ENCODE measurements around the gene NTHL1. TPM values are rescaled to one million over a fixed set of nuclear protein-coding genes. Genes with fewer than 3 reads are reported as not detected.
A peak's percentile ranks its signal among the peaks of the same experiment; 100 is the strongest.

The NTHL1 gene
- total and polyA plus RNA-seq, 2 of the 4 experiments (the other 2 are of a cell fraction), result 22.8 to 28.0 TPM

GRCh38 chr16:2054543-2055245, 7.1 kb upstream of the NTHL1 start:
- Histone ChIP-seq H3K4me1 (ENCODE audit: control insufficient read depth, insufficient read depth, low read length) (no peaks in the 10 kb centered on the region), H2AK9ac (replicated peaks; ENCODE audit: low read depth, low read length, poor library complexity) (peak overlapping the region; percentile 16), H3K79me1 (ENCODE audit: low read depth in 1 of 2, low read length in 2 of 2) (peaks cover 5 to 31% of the 10 kb centered on the region in 2 experiments; a peak in 3 of 4 replicates), H3K18ac (ENCODE audit: low read depth, low read length) (no peak overlapping the region), H4K5ac (ENCODE audit: low read depth, low read length) (no peak overlapping the region), H2AFZ (replicated peaks; ENCODE audit: low read length, poor library complexity) (no peak overlapping the region), H3K27me3 (ENCODE audit: control insufficient read depth, insufficient read depth, low read length) (no peaks in the 10 kb centered on the region), H3K56ac (ENCODE audit: extremely low read depth, insufficient read depth, low read length) (no peak overlapping the region), H2BK15ac (ENCODE audit: low read depth, low read length) (no peak overlapping the region), H4K20me1 (ENCODE audit: insufficient read depth, low read length) (no peaks in the 10 kb centered on the region; the same call in none of the 2 replicates), H3K27ac (ENCODE audit: insufficient read depth, low read length) (no peak overlapping the region), H3K9me3 (ENCODE audit: control insufficient read depth, insufficient read depth, low read length) (no peaks in the 10 kb centered on the region), H3K4me2 (ENCODE audit: low read depth, low read length) (no peak overlapping the region), H2BK5ac (ENCODE audit: low read depth, low read length, poor library complexity, severe bottlenecking) (no peak overlapping the region), H4K8ac (ENCODE audit: low read depth in 2 of 2, low read length in 2 of 2) (no peak overlapping the region), H3K14ac (replicated peaks; ENCODE audit: low read depth, low read length) (no peak overlapping the region), H3K36me3 (ENCODE audit: control insufficient read depth, insufficient read depth, low read length) (peaks cover 60% of the 10 kb centered on the region), H3K9me1 (ENCODE audit: insufficient read depth, low read length) (no peaks in the 10 kb centered on the region), H3K23ac (ENCODE audit: low read depth, low read length) (no peak overlapping the region), H2AK5ac (ENCODE audit: low read depth, low read length) (no peak overlapping the region; the same call in 1 of the 2 replicates), H2BK120ac (ENCODE audit: low read depth, low read length) (no peak overlapping the region), H3K4ac (ENCODE audit: low read depth, low read length) (no peak overlapping the region), H3K9ac (ENCODE audit: low read depth, low read length) (no peak overlapping the region), H4K91ac (ENCODE audit: insufficient read depth, low read depth, low read length) (no peak overlapping the region), H2BK20ac (ENCODE audit: low read depth, low read length) (no peak overlapping the region), H3K4me3 (ENCODE audit: insufficient read depth, low read depth, low read length) (no peak overlapping the region)
- ATAC-seq (ENCODE audit: low read depth) (no peak), DNase-seq (no peak)
- intact Hi-C loops (cut with micrococcal nuclease), result no loop called here
- WGBS, 2 experiments (ENCODE audit: extremely low coverage in 2 of 2, insufficient read length in 1 of 2), result 95% methylated on average over 17 of the region's 29 CpGs; no CpG with 5 or more reads in 1 of the 2 experiments
- in situ Hi-C loops (cut with MboI; ENCODE audit: low sequenced_read_pairs), result no loop called here
- dilution Hi-C loops (cut with HindIII; ENCODE audit: low sequenced_read_pairs, unreplicated experiment), result no loop called here
- ChIA-PET POLR2A (ENCODE audit: unreplicated experiment) (no interaction called here), CTCF (no interaction called here)
- TF ChIP-seq BHLHE40 (IDR thresholded peaks at IDR 0.05; ENCODE audit: low read depth, low read length), result no peak
- TF ChIP-seq FOS (IDR thresholded peaks at IDR 0.05; ENCODE audit: low read depth, low read length), result no peak
- no peak for TF ChIP-seq MAFK (IDR thresholded peaks at IDR 0.05; ENCODE audit: low read depth, low read length)
- TF ChIP-seq MAZ (IDR thresholded peaks at IDR 0.05; ENCODE audit: borderline replicate concordance, low read depth, low read length), result no peak
- no peak for TF ChIP-seq CHD1 (IDR thresholded peaks at IDR 0.05; ENCODE audit: low read depth, low read length)
- TF ChIP-seq CEBPB (IDR thresholded peaks at IDR 0.05; ENCODE audit: low read depth, low read length), result no peak
- no peak for TF ChIP-seq MXI1 (IDR thresholded peaks at IDR 0.05; ENCODE audit: borderline replicate concordance, low read depth, low read length)
- no peak for TF ChIP-seq POLR2A (IDR thresholded peaks at IDR 0.05; ENCODE audit: low read depth, low read length)
- no peak for TF ChIP-seq USF2 (IDR thresholded peaks at IDR 0.05; ENCODE audit: low read depth, low read length)
- TF ChIP-seq RFX5 (IDR thresholded peaks at IDR 0.05; ENCODE audit: low read depth, low read length), result no peak
- no peak for TF ChIP-seq SMC3 (IDR thresholded peaks at IDR 0.05; ENCODE audit: low read depth, low read length)
- no peak for TF ChIP-seq ELK1 (IDR thresholded peaks at IDR 0.05; ENCODE audit: borderline replicate concordance, low read depth, low read length)
- TF ChIP-seq CTCF (conservative IDR thresholded peaks at IDR 0.05; ENCODE audit: low read depth, low read length), result no peak
- TF ChIP-seq RCOR1 (IDR thresholded peaks at IDR 0.05; ENCODE audit: insufficient replicate concordance, low read length), result no peak
- TF ChIP-seq NFE2L2 (IDR thresholded peaks at IDR 0.05; ENCODE audit: low read depth, low read length), result no peak
- no peak for TF ChIP-seq RAD21 (IDR thresholded peaks at IDR 0.05; ENCODE audit: low read length)
- no TSS peak for BruUV-seq (replicated peaks)
